Measurements from ENCODE around the gene ESR1.

DNA sequence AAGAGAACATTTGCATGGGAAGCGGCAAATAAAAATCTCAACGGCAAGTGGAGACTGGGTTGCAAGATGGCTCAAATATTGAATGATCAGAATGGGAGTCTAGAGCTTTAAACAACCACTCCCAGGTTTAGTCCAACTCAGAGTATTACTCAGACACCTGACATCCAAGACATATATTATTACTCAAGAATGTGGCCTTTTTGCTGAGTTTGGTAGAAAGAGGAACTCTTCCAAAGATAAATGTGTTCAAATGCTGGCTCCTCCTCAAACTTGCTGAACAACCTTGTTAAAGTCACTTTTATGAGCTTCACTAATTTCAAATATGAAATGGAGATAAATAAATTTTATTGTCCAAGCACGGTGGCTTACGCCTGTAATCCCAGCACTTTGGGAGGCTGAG is 77.8 kb downstream of the ESR1 start:
- TF ChIP-seq CTCF (conservative IDR thresholded peaks at IDR 0.05 in 1 of 2, IDR thresholded peaks at IDR 0.05 in 1 of 2; ENCODE audit: extremely low read depth in 1 of 2, insufficient read depth in 1 of 2, low read depth in 1 of 2, low read length in 2 of 2), result no peak
- TF ChIP-seq EZH2 (IDR thresholded peaks at IDR 0.05; ENCODE audit: borderline replicate concordance, low read length), result no peak
